Kidney (tissue), 14 donors: ENCODE results near the gene RPL14. TPM values are rescaled to one million over a fixed set of nuclear protein-coding genes. Genes with fewer than 3 reads are reported as not detected.
A peak's percentile ranks its signal among the peaks of the same experiment; 100 is the strongest.

Experiments
- DNase-seq, 5 donors: peaks; one replicate each; pipeline ENCODE4 v3.0.0-alpha.2; 2013 to 2020
- FAIRE-seq: peaks from 2 replicates; lab custom pipeline; 2012; peaks lifted over from hg19 to GRCh38; lab: Jason Lieb, UNC
- H3K27ac ChIP-seq, 2 donors: one replicate each; pipeline ENCODE4 v1.7.0; 2013; ENCODE audit warnings: low read depth in 2 of 2, low read length in 2 of 2, inconsistent platforms in 1 of 2
- H3K27me3 ChIP-seq: one replicate; pipeline ENCODE4 v1.7.1; 2013; ENCODE audit warnings: low read length, inconsistent platforms; ENCODE audit not compliant: control insufficient read depth, insufficient read depth
- H3K36me3 ChIP-seq, 3 donors: one replicate each; pipeline versions ENCODE4 v1.7.0 to v1.7.1; 2013; ENCODE audit warnings: low read length in 3 of 3, control low read depth in 1 of 3, inconsistent platforms in 1 of 3; ENCODE audit not compliant: insufficient read depth in 3 of 3, control insufficient read depth in 2 of 3
- H3K4me1 ChIP-seq, 3 donors: one replicate each; pipeline versions ENCODE4 v1.7.0 to v1.7.1; 2013; ENCODE audit warnings: low read length in 3 of 3, inconsistent platforms in 1 of 3, low read depth in 1 of 3; ENCODE audit not compliant: control insufficient read depth in 2 of 3, insufficient read depth in 2 of 3
- H3K4me3 ChIP-seq, 3 donors: one replicate each; pipeline versions ENCODE4 v1.7.0 to v1.8.1; 2013; ENCODE audit warnings: low read length in 3 of 3, control low read depth in 1 of 3, inconsistent platforms in 1 of 3
- H3K9ac ChIP-seq, 3 donors: one replicate each; pipeline versions ENCODE4 v1.7.0 to v1.7.1; 2013; ENCODE audit warnings: low read length in 3 of 3, control low read depth in 1 of 3, inconsistent platforms in 1 of 3
- H3K9me3 ChIP-seq, 3 donors: one replicate each; pipeline versions ENCODE4 v1.7.0 to v1.7.1; 2013; ENCODE audit warnings: low read length in 3 of 3, control low read depth in 1 of 3, inconsistent platforms in 1 of 3; ENCODE audit not compliant: control insufficient read depth in 2 of 3, insufficient read depth in 1 of 3
- intact Hi-C: fragments of 100-400 bp; cut with DNase I; formaldehyde crosslinking; loops from one replicate; pipeline ENCODE4 v1.11.1; 2022
- polyA plus RNA-seq: library from polyadenylated mRNA; stranded (reverse); fragments of 350-450 nt; fragmentation: Illumina TruSeq; extraction: RNeasy Lipid Tissue Mini Kit (QIAGEN cat#74804); gene quantifications from one replicate; pipeline ENCODE4 v1.2.3, GENCODE V29; 2014; ENCODE audit warnings: low read depth, low replicate concordance; ENCODE audit not compliant: insufficient read depth
- total RNA-seq: library from RNA; stranded (reverse); fragmentation: NEBNext Ultra II Directional; extraction: Animal tissue kit (Norgen Biotek cat#: 25700); gene quantifications from one replicate; pipeline ENCODE4 v1.2.1, GENCODE V29; 2021
- TF ChIP-seq, protein P1 (sequence below): IDR thresholded peaks from 3 replicates; pipeline ENCODE4 v1.5.1; 2012; ENCODE audit warnings: mild to moderate bottlenecking, moderate library complexity, borderline replicate concordance; ENCODE audit not compliant: insufficient read depth; ENCODE audit errors: extremely low read depth
- donor health status: control.
- donor health status: control.
- donor health status: control.
- donor health status: control.
- donor health status: control.
- donor health status: DM: yes; HTN: yes; CAD: no.
- donor health status: Normal renal cell carcinoma (clear cell type).

RPL14 gene
- total and polyA plus RNA-seq, 2 donors from 2014 or later: 778 to 1,497 TPM

DNA sequence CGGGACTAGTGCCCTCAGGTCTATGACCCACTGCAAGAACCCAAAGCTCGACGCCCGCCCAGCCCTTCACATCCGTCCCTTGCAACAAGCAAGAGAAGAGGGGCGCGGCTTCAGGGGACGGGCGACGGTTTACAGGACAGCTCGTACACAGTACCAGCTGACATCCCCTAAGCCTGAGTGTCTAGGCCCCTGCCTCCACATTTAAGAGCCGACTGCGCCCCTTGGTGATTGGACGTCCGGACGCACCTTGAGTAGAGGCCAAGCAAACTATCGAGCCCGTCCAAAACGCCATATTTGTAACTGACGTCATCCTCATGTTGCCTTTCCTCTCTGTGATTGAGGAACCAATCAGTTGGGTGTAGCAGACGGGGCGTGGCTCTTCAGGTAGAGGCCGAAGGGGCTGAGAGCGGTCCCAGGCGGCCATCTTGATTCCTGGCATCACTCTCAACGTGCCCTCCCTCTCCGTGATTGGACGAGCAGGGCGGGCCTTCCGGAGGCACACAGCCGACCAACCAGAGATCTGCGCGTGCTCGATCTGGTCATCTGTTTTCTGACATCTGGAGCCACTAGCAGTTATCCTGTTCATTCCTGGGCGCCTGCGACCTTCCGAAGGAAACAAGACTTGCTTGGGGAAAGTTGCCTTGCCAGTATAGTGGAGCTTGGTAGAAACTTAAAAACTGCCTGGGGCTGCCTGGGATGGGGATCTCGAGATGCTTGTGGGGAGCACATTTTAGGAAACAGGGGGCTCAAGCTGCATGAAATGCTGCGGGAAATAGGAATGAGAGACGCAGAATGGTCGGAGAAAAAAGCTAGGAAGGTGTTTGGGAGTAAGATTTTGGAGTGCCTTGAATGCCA, 4.0 kb upstream of the RPL14 start:
- peak overlapping the region; percentile 92 to 98 (median 93) for H3K4me3 ChIP-seq
- TF ChIP-seq, protein P1, sequence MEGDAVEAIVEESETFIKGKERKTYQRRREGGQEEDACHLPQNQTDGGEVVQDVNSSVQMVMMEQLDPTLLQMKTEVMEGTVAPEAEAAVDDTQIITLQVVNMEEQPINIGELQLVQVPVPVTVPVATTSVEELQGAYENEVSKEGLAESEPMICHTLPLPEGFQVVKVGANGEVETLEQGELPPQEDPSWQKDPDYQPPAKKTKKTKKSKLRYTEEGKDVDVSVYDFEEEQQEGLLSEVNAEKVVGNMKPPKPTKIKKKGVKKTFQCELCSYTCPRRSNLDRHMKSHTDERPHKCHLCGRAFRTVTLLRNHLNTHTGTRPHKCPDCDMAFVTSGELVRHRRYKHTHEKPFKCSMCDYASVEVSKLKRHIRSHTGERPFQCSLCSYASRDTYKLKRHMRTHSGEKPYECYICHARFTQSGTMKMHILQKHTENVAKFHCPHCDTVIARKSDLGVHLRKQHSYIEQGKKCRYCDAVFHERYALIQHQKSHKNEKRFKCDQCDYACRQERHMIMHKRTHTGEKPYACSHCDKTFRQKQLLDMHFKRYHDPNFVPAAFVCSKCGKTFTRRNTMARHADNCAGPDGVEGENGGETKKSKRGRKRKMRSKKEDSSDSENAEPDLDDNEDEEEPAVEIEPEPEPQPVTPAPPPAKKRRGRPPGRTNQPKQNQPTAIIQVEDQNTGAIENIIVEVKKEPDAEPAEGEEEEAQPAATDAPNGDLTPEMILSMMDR: no peak
- H3K9ac ChIP-seq: peak overlapping the region; percentile 88 to 98 (median 93)
- intact Hi-C loops: no loop called here
- DNase-seq: peak; percentile 99
- peaks cover 0 to 12% (median 2%) of the 10 kb centered on the region in 3 donors for H3K36me3 ChIP-seq
- peak; percentile 98 for FAIRE-seq
- peak overlapping the region; percentile 94 to 95 for H3K27ac ChIP-seq
- no peaks in the 10 kb centered on the region for H3K27me3 ChIP-seq
- peaks cover 7 to 10% (median 8%) of the 10 kb centered on the region in 3 donors for H3K4me1 ChIP-seq
- H3K9me3 ChIP-seq: no peaks in the 10 kb centered on the region

DNA sequence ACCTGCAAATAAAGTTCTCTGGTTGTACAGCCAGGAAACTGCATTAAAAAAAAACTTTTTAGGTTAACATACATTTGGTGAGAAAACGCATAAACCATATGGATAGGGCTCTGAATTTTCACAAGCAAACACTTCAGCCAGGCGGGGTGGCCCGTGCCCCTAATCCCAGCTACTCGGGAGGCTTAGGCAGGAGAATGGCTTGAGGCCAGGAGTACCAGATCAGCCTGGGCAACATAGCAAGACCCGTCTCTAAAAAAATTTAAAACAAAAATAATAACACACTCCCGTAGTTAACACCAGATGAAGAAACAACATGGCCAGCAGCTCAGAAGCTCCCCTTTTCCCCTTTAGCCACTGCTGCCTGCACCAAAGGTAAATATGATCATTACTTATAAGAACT, 3.2 kb upstream of the RPL14 start:
- FAIRE-seq: no peak
- Histone ChIP-seq H3K36me3 (peaks cover 3 to 18% (median 5%) of the 10 kb centered on the region in 3 donors), H3K4me3 (peak overlapping the region; percentile 67 to 93 (median 77)), H3K27me3 (no peaks in the 10 kb centered on the region), H3K9ac (no peak overlapping the region), H3K9me3 (no peaks in the 10 kb centered on the region), H3K27ac (no peak overlapping the region), H3K4me1 (peaks cover 12 to 16% (median 14%) of the 10 kb centered on the region in 3 donors)
- TF ChIP-seq, protein P1: no peak
- DNase-seq: peak in 1 of 5 donors; percentile 44
- intact Hi-C loops: no loop called here

DNA sequence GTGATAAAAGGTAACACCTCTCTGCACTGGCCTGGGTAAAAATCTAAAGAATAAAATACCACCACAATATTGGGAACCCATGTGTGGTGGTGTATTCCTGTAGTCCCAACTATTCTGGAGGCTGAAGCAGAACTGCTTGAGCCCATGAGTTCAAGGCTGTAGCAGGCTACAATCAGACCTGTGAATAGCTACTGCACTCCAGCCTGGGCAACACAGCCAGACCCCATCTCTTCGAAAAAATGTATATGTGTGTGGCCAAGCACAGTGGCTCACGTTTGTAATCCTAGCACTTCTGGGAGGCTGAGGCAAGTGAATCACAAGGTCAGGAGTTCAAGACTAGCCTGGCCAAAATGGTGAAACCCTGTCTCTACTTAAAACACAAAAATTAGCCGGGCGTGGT, 1.8 kb upstream of the RPL14 start:
- H3K36me3 ChIP-seq: peaks cover 3 to 24% (median 5%) of the 10 kb centered on the region in 3 donors
- H3K27me3 ChIP-seq: no peaks in the 10 kb centered on the region
- TF ChIP-seq, protein P1: no peak
- no peak overlapping the region for H3K27ac ChIP-seq
- H3K9me3 ChIP-seq: no peaks in the 10 kb centered on the region
- intact Hi-C loops: no loop called here
- no peak overlapping the region for H3K4me3 ChIP-seq
- H3K4me1 ChIP-seq: peaks cover 12 to 16% (median 14%) of the 10 kb centered on the region in 3 donors
- no peak overlapping the region for H3K9ac ChIP-seq
- FAIRE-seq (no peak), DNase-seq (no peak)
